Nephron progenitor cell (in vitro differentiated cells): ENCODE measurements around the gene NPW.
A peak's percentile ranks its signal among the peaks of the same experiment; 100 is the strongest.
"Not testable (repeated sequence)": the region's sequence is repeated elsewhere in the genome, so short reads cannot be mapped to it uniquely, and the experiment has no call there.

Source experiments
- DNase-seq: peaks from one replicate; pipeline ENCODE4 v3.0.0; 2021
- H3K27ac Mint-ChIP-seq: 2 replicates; pipeline ENCODE4 v1.8.0; 2021; ENCODE audit warnings: mild to moderate bottlenecking, moderate library complexity, mixed read lengths
- H3K27me3 Mint-ChIP-seq: 2 replicates; pipeline ENCODE4 v1.8.0; 2021; ENCODE audit warnings: mild to moderate bottlenecking, low read depth, mixed read lengths; ENCODE audit not compliant: poor library complexity
- H3K36me3 Mint-ChIP-seq: 2 replicates; pipeline ENCODE4 v1.8.0; 2021; ENCODE audit warnings: low read depth, mixed read lengths
- H3K4me1 Mint-ChIP-seq: 2 replicates; pipeline ENCODE4 v1.8.0; 2021; ENCODE audit warnings: mixed read lengths
- H3K4me3 Mint-ChIP-seq: 2 replicates; pipeline ENCODE4 v1.8.0; 2021; ENCODE audit warnings: mild to moderate bottlenecking, moderate library complexity, mixed read lengths
- H3K9me3 Mint-ChIP-seq: 2 replicates; pipeline ENCODE4 v1.8.0; 2021; ENCODE audit warnings: mild to moderate bottlenecking, moderate library complexity, mixed read lengths
- CTCF ChIP-seq: fragments of 200-600 bp; sonication (generic); IDR thresholded peaks from 2 replicates; pipeline ENCODE4 v1.5.0; 2021; ENCODE audit warnings: antibody characterized with exemption

Gene NPW

GRCh38 chr16:2029350-2029749 is 9.8 kb downstream of the NPW start:
- Mint-ChIP-seq H3K27ac (no peak overlapping the region), H3K4me3 (no peak overlapping the region), H3K27me3 (peaks cover 32% of the 10 kb centered on the region), H3K9me3 (no peaks in the 10 kb centered on the region), H3K4me1 (peaks cover 27% of the 10 kb centered on the region), H3K36me3 (no peaks in the 10 kb centered on the region)
- TF ChIP-seq CTCF: no peak
- no peak for DNase-seq

DNA sequence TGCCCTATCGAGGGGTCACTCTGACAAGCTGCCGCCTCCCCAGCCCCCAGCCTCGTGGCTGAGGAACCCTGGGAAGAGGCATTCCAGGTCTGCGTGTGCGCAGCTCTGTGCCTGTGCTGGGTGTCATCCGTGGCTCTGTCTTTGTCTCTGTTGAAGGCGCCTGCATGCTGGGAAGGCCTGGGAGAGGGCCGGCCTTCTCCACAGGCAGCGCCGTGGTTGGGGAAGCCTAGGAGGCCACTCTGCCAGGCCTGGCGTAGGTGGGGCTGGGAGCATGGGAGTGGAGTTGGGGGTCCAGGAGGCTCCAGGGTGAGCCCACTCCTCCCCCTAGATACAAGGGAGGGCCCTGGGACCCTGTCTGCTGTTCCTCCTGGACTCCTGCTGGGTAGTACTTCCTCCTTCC is 10.5 kb downstream of the NPW start:
- H3K27me3 Mint-ChIP-seq: peaks cover 32% of the 10 kb centered on the region
- H3K9me3 Mint-ChIP-seq: no peaks in the 10 kb centered on the region
- no peak overlapping the region for H3K4me3 Mint-ChIP-seq
- no peak overlapping the region for H3K27ac Mint-ChIP-seq
- TF ChIP-seq CTCF: no peak
- no peak for DNase-seq
- peaks cover 29% of the 10 kb centered on the region for H3K4me1 Mint-ChIP-seq
- H3K36me3 Mint-ChIP-seq: no peaks in the 10 kb centered on the region

GRCh38 chr16:2031081-2031577 is 11.5 kb downstream of the NPW start:
- H3K4me3 Mint-ChIP-seq: no peak overlapping the region
- peaks cover 26% of the 10 kb centered on the region for H3K27me3 Mint-ChIP-seq
- H3K4me1 Mint-ChIP-seq: peaks cover 25% of the 10 kb centered on the region
- H3K9me3 Mint-ChIP-seq: no peaks in the 10 kb centered on the region
- no peaks in the 10 kb centered on the region for H3K36me3 Mint-ChIP-seq
- no peak for TF ChIP-seq CTCF
- H3K27ac Mint-ChIP-seq: no peak overlapping the region
- no peak for DNase-seq

DNA sequence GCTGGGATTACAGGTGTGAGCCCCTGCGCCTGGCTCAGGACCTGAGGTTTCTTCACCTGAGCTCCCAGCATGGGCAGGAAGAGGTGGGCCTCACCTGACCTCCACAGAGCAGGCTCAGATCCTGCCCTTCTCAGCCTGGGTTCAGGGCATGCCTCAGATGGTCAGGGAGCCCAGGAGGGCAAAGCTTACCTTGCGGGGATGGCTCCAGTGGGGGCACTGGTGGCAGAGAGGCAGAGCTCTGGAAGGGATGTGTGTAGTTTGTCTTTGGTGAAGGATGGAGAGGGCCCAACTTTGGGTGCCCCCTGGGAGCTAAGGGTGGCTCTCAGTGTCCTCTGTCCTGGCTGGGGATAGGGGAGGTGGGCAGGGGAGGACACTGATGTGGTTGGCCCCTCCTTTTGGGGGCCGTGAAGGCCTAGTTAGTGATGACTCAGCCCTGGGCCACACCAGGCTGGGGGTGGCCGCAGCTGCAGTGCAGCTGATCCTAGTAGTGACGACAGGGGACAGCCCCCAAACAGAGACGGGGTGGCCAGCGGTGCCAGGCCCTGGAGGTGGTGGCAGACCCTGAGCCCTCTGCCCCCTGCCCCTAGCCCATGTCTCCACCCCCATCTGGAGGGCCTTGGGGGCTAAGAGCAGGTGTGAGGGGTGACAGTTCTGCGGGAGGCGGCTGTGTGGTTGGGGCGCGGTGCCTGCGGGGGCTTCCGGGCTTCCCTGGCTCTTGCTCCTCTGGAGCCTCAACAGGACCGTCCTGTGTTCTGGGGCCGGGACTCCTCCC is 12.9 kb downstream of the NPW start:
- Mint-ChIP-seq H3K27me3 (peaks cover 24% of the 10 kb centered on the region), H3K9me3 (no peaks in the 10 kb centered on the region), H3K4me1 (peaks cover 26% of the 10 kb centered on the region), H3K36me3 (no peaks in the 10 kb centered on the region), H3K4me3 (no peak overlapping the region), H3K27ac (no peak overlapping the region)
- no peak for DNase-seq
- TF ChIP-seq CTCF: no peak

GRCh38 chr16:2033057-2033908 is 13.7 kb downstream of the NPW start:
- peaks cover 32% of the 10 kb centered on the region for H3K4me1 Mint-ChIP-seq
- no peak overlapping the region for H3K27ac Mint-ChIP-seq
- H3K36me3 Mint-ChIP-seq: no peaks in the 10 kb centered on the region
- H3K4me3 Mint-ChIP-seq: no peak overlapping the region
- DNase-seq: peak; percentile 62
- TF ChIP-seq CTCF: no peak
- peaks cover 16% of the 10 kb centered on the region for H3K27me3 Mint-ChIP-seq
- H3K9me3 Mint-ChIP-seq: no peaks in the 10 kb centered on the region

DNA sequence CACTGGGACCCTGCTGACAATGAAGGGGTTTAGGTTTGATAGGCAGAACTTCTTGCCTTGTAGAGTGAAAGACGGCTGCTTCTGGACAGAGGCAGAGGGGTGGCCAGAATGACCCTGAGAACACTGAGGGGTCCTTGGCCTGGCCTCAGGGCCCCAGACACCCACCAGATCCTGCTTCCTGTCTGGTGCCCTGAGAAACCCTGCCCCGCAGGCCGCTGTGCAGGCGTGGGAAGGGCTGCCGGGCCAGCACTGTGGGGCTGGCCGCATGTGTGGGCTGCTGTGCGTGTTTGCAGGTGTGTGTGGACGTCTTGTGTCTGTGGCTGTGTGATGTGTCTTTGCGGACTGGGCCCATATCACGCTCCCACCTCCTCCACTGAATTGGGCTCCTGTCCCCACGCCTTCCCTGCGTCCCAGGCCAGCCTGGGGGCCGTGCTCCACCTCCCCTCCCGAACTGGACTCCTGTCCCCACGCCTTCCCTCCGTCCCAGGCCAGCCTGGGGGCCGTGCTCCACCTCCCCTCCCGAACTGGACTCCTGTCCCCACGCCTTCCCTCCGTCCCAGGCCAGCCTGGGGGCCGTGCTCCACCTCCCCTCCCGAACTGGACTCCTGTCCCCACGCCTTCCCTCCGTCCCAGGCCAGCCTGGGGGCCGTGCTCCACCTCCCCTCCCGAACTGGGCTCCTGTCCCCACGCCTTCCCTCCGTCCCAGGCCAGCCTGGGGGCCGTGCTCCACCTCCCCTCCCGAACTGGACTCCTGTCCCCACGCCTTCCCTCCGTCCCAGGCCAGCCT is 14.5 kb downstream of the NPW start:
- not testable (repeated sequence) for DNase-seq, H3K27ac Mint-ChIP-seq, H3K27me3 Mint-ChIP-seq, H3K9me3 Mint-ChIP-seq, H3K36me3 Mint-ChIP-seq, H3K4me3 Mint-ChIP-seq
- peaks cover 34% of the 10 kb centered on the region for H3K4me1 Mint-ChIP-seq
